H1 (cell line): ENCODE results near the gene CEBPB. TPM values are rescaled to one million over a fixed set of nuclear protein-coding genes. Genes with fewer than 3 reads are reported as not detected.

Experiments
- CTCF ChIA-PET: fragments of 300-600 bp; sonication (Branson Sonifier 250); formaldehyde crosslinking; loops from one replicate; lab custom pipeline; 2021; ENCODE audit not compliant: partially characterized antibody; lab: Charles Lee
- POLR2A ChIA-PET: fragments of 300-600 bp; sonication (Branson Sonifier 250); formaldehyde crosslinking; loops from one replicate; lab custom pipeline; 2021; ENCODE audit warnings: inconsistent platforms; ENCODE audit not compliant: partially characterized antibody; lab: Charles Lee
- DNase-seq, 2 experiments: peaks; one replicate each; pipeline versions ENCODE4 v3.0.0 to v3.0.0-alpha.2; 2010 to 2022; ENCODE audit warnings: low spot score in 2 of 2, low read depth in 1 of 2, mixed read lengths in 1 of 2
- FAIRE-seq: peaks from 2 replicates; lab custom pipeline; 2011; peaks lifted over from hg19 to GRCh38; lab: Jason Lieb, UNC
- H2AFZ ChIP-seq: 2 replicates; pipeline ENCODE4 v1.8.1; 2012; ENCODE audit warnings: low read length, inconsistent platforms
- H2AK5ac ChIP-seq: 2 replicates; pipeline ENCODE4 v1.6.1; 2013; ENCODE audit warnings: low read depth, low read length
- H2BK120ac ChIP-seq: replicated peaks from 2 replicates; pipeline ENCODE3; 2013; ENCODE audit warnings: low read depth, low read length, inconsistent platforms
- H2BK12ac ChIP-seq: 2 replicates; pipeline ENCODE4 v1.6.1; 2013; ENCODE audit warnings: low read depth, low read length
- H2BK15ac ChIP-seq: 2 replicates; pipeline ENCODE4 v1.6.1; 2013; ENCODE audit warnings: low read length
- H2BK20ac ChIP-seq: 2 replicates; pipeline ENCODE4 v1.6.1; 2013; ENCODE audit warnings: low read length
- H2BK5ac ChIP-seq: 2 replicates; pipeline ENCODE4 v1.6.1; 2013; ENCODE audit warnings: low read depth, low read length
- H3K14ac ChIP-seq: 2 replicates; pipeline ENCODE4 v1.6.1; 2013; ENCODE audit warnings: inconsistent platforms; ENCODE audit not compliant: insufficient read length
- H3K18ac ChIP-seq: 2 replicates; pipeline ENCODE4 v1.6.1; 2013; ENCODE audit warnings: low read length; ENCODE audit errors: extremely low read depth
- H3K23ac ChIP-seq: 2 replicates; pipeline ENCODE4 v1.6.1; 2013; ENCODE audit warnings: inconsistent platforms; ENCODE audit not compliant: insufficient read length
- H3K23me2 ChIP-seq: 2 replicates; pipeline ENCODE4 v1.6.1; 2013; ENCODE audit warnings: low read depth, low read length
- H3K27ac ChIP-seq: 2 replicates; pipeline ENCODE4 v1.6.1; 2011; ENCODE audit warnings: low read depth, low read length, inconsistent platforms
- H3K27me3 ChIP-seq, 4 experiments: replicated peaks in 1 of 4; 1 replicate in 1 of 4; 2 replicates in 3 of 4; pipeline versions ENCODE4 v1.6.1 to v1.8.1; 2011 to 2013; ENCODE audit warnings: low read length in 3 of 4, mild to moderate bottlenecking in 3 of 4, inconsistent platforms in 2 of 4, mixed read lengths in 2 of 4, moderate library complexity in 1 of 4; ENCODE audit not compliant: control insufficient read depth in 3 of 4, insufficient read depth in 3 of 4; ENCODE audit errors: extremely low read depth in 1 of 4
- H3K36me3 ChIP-seq, 4 experiments: 2 replicates each; pipeline versions ENCODE4 v1.6.1 to v1.8.1; 2011 to 2013; ENCODE audit warnings: mild to moderate bottlenecking in 4 of 4, low read length in 3 of 4, moderate library complexity in 2 of 4, control low read depth in 1 of 4, inconsistent platforms in 1 of 4; ENCODE audit not compliant: insufficient read depth in 4 of 4, control insufficient read depth in 2 of 4
- H3K4ac ChIP-seq: replicated peaks from 2 replicates; pipeline ENCODE3; 2013; ENCODE audit warnings: low read length, low read depth, mixed read lengths, inconsistent platforms; ENCODE audit not compliant: insufficient read length
- H3K4me1 ChIP-seq, 4 experiments: replicated peaks in 1 of 4; 1 replicate in 1 of 4; 2 replicates in 3 of 4; pipeline versions ENCODE4 v1.6.1 to v1.8.1; 2011 to 2013; ENCODE audit warnings: low read length in 3 of 4, inconsistent platforms in 2 of 4, mixed read lengths in 1 of 4; ENCODE audit not compliant: insufficient read depth in 4 of 4, control insufficient read depth in 3 of 4
- H3K4me2 ChIP-seq, 2 experiments: 2 replicates each; pipeline versions ENCODE4 v1.6.1 to v1.8.1; 2011 to 2013; ENCODE audit warnings: low read depth in 2 of 2, low read length in 2 of 2, control low read depth in 1 of 2, inconsistent platforms in 1 of 2, mild to moderate bottlenecking in 1 of 2; ENCODE audit not compliant: insufficient read depth in 1 of 2
- H3K4me3 ChIP-seq, 4 experiments: fragments of 200-600, 300-600 bp in 1 of 4; sonication (generic), shearing (Covaris generic), sonication (Bioruptor Twin) in 1 of 4; 2 replicates each; pipeline versions ENCODE4 v1.5.1 to v1.8.1; 2011 to 2016; ENCODE audit warnings: low read length in 4 of 4, low read depth in 3 of 4, control low read depth in 2 of 4, inconsistent platforms in 2 of 4, mild to moderate bottlenecking in 2 of 4, mixed read lengths in 1 of 4, moderate library complexity in 1 of 4; ENCODE audit not compliant: insufficient read depth in 2 of 4; ENCODE audit errors: extremely low read depth in 1 of 4
- H3K56ac ChIP-seq: replicated peaks from 2 replicates; pipeline ENCODE3; 2013; ENCODE audit warnings: low read depth, mild to moderate bottlenecking, mixed read lengths, low read length, inconsistent platforms; ENCODE audit not compliant: insufficient read length
- H3K79me1 ChIP-seq: 2 replicates; pipeline ENCODE4 v1.6.1; 2013; ENCODE audit warnings: low read depth, low read length, control low read depth
- H3K79me2 ChIP-seq, 2 experiments: 2 replicates each; pipeline versions ENCODE4 v1.6.1 to v1.8.1; 2012 to 2013; ENCODE audit warnings: low read length in 2 of 2, mild to moderate bottlenecking in 2 of 2, inconsistent platforms in 1 of 2; ENCODE audit not compliant: insufficient read depth in 2 of 2, control insufficient read depth in 1 of 2
- H3K9ac ChIP-seq, 4 experiments: replicated peaks in 1 of 4; 1 replicate in 1 of 4; 2 replicates in 3 of 4; pipeline versions ENCODE4 v1.6.1 to v1.8.1; 2011 to 2013; ENCODE audit warnings: low read depth in 3 of 4, low read length in 3 of 4, control low read depth in 2 of 4, mild to moderate bottlenecking in 2 of 4, moderate library complexity in 2 of 4, inconsistent platforms in 1 of 4; ENCODE audit errors: extremely low read depth in 1 of 4
- H3K9me3 ChIP-seq, 2 experiments: 2 replicates each; pipeline versions ENCODE4 v1.6.1 to v1.8.1; 2012 to 2013; ENCODE audit warnings: mild to moderate bottlenecking in 2 of 2, moderate library complexity in 2 of 2, control low read depth in 1 of 2, inconsistent platforms in 1 of 2, low read depth in 1 of 2, low read length in 1 of 2, mixed read lengths in 1 of 2; ENCODE audit not compliant: insufficient read depth in 2 of 2
- H4K20me1 ChIP-seq, 2 experiments: replicated peaks in 1 of 2; 2 replicates each; pipeline versions ENCODE3 to v1.8.1; 2011 to 2013; ENCODE audit warnings: inconsistent platforms in 2 of 2, low read length in 2 of 2, mild to moderate bottlenecking in 1 of 2; ENCODE audit not compliant: insufficient read depth in 2 of 2, control insufficient read depth in 1 of 2
- H4K5ac ChIP-seq: 2 replicates; pipeline ENCODE4 v1.6.1; 2013; ENCODE audit warnings: low read length, low read depth, mixed read lengths, inconsistent platforms; ENCODE audit not compliant: insufficient read length
- H4K8ac ChIP-seq: 2 replicates; pipeline ENCODE4 v1.8.0; 2013; ENCODE audit warnings: mild to moderate bottlenecking, moderate library complexity, low read length, inconsistent platforms; ENCODE audit not compliant: insufficient read depth; ENCODE audit errors: extremely low read depth
- H4K91ac ChIP-seq: replicated peaks from 2 replicates; pipeline ENCODE3; 2013; ENCODE audit warnings: low read length, mixed read lengths, inconsistent platforms; ENCODE audit not compliant: insufficient read length
- CTBP2 ChIP-seq: IDR thresholded peaks from 2 replicates; pipeline ENCODE4 v1.7.0; 2011; ENCODE audit warnings: borderline replicate concordance, mild to moderate bottlenecking, moderate library complexity, mixed read lengths, low read length; ENCODE audit not compliant: insufficient read depth, insufficient read length
- E2F6 ChIP-seq: IDR thresholded peaks from 2 replicates; pipeline ENCODE4 v1.6.1; 2012; ENCODE audit warnings: inconsistent platforms
- HDAC2 ChIP-seq, 2 experiments: fragments of 300-600 bp in 1 of 2; sonication (generic) in 1 of 2; IDR thresholded peaks; 2 replicates each; pipeline ENCODE4 v1.6.1; 2011 to 2012; ENCODE audit warnings: low read depth in 2 of 2, low read length in 2 of 2, mild to moderate bottlenecking in 2 of 2, moderate library complexity in 2 of 2, borderline replicate concordance in 1 of 2, inconsistent platforms in 1 of 2
- RAD21 ChIP-seq, 2 experiments: IDR thresholded peaks in 1 of 2; conservative IDR thresholded peaks in 1 of 2; 2 replicates each; pipeline ENCODE4 v1.6.1; 2011; ENCODE audit warnings: low read depth in 2 of 2, low read length in 2 of 2, improper control_type of control experiment in 1 of 2, inconsistent platforms in 1 of 2, mild to moderate bottlenecking in 1 of 2, moderate library complexity in 1 of 2
- SP1 ChIP-seq: IDR thresholded peaks from 2 replicates; pipeline ENCODE4 v1.6.1; 2011; ENCODE audit warnings: low read depth, low read length
- WGBS, 2 experiments: shearing (Covaris generic) in 1 of 2; methylation state at CpG; one replicate each; pipeline versions ENCODE4 v1.1.6 to v1.1.7; 2013 to 2015; ENCODE audit warnings: low lambda C conversion rate in 2 of 2, mixed read lengths in 2 of 2, inconsistent platforms in 1 of 2, low coverage in 1 of 2, missing lambda C conversion rate in 1 of 2; ENCODE audit not compliant: insufficient replicate concordance in 2 of 2, insufficient coverage in 1 of 2, insufficient read length in 1 of 2; ENCODE audit errors: extremely low coverage in 1 of 2, missing lambda C conversion rate in 1 of 2; 5-methylcytosine and 5-hydroxymethylcytosine counted together
- polyA plus RNA-seq, 7 experiments: library from polyadenylated mRNA; depleted of rRNA in 3 of 7; stranded (reverse) in 5 of 7; unstranded in 2 of 7; fragments of >200 nt in 5 of 7; fragments of 200-250 nt in 2 of 7; gene quantifications; 1 replicate in 5 of 7; 2 replicates in 1 of 7; 4 replicates in 1 of 7; pipeline versions ENCODE4 v1.2.1 to v1.2.3, GENCODE V29; 2011 to 2013; ENCODE audit warnings: missing spikeins in 2 of 7, mixed read lengths in 2 of 7
- total RNA-seq: library from RNA; stranded (reverse); fragmentation: NEBNext Ultra II Directional; extraction: Animal tissue kit (Norgen Biotek cat#: 25700); gene quantifications from 2 replicates; pipeline ENCODE4 v1.2.1, GENCODE V29; 2021

Gene CEBPB
- total and polyA plus RNA-seq, 2 of the 8 experiments (the other 6 are each of a cell fraction or from before 2014, with no cell fraction given), result 7.1 to 24.1 TPM

GRCh38 chr20:50163570-50164317 lies 26.9 kb upstream of the CEBPB start:
- H3K4me2 ChIP-seq, result no peak overlapping the region
- POLR2A ChIA-PET, result interaction anchor here (2.5 kb wide), 1 partner anchor 42 kb away, joined by 8 read pairs; no protein-coding TSS in a partner anchor

More at GRCh38 chr20:50163570-50164317, 26.9 kb upstream of the CEBPB start:
- DNase-seq (no peak), FAIRE-seq (no peak)
- Histone ChIP-seq H3K9ac (no peak overlapping the region), H3K79me2 (no peaks in the 10 kb centered on the region), H3K23ac (no peak overlapping the region), H3K56ac (no peak overlapping the region), H3K27me3 (no peaks in the 10 kb centered on the region; a peak in 1 of 7 replicates), H3K9me3 (no peaks in the 10 kb centered on the region), H4K8ac (no peak overlapping the region), H3K4me1 (peaks cover 4 to 8% (median 5%) of the 10 kb centered on the region in 4 experiments; a peak in 5 of 7 replicates), H4K5ac (no peak overlapping the region), H2AFZ (no peak overlapping the region), H2AK5ac (no peak overlapping the region), H3K23me2 (0 out of 2 replicates have a peak, but pooled peaks cover 6% of the 10 kb centered on the region), H2BK120ac (no peak overlapping the region), H3K4ac (no peak overlapping the region), H2BK12ac (0 out of 2 replicates have a peak overlapping the region, but pooled peaks have one; percentile 10), H3K14ac (no peak overlapping the region), H3K18ac (no peak overlapping the region), H4K20me1 (no peaks in the 10 kb centered on the region), H2BK5ac (peak overlapping the region; percentile 55), H3K79me1 (no peaks in the 10 kb centered on the region), H3K27ac (no peak overlapping the region), H4K91ac (no peak overlapping the region), H3K36me3 (no peaks in the 10 kb centered on the region), H2BK20ac (0 out of 2 replicates have a peak overlapping the region, but pooled peaks have one; percentile 43), H3K4me3 (no peak overlapping the region), H2BK15ac (no peak overlapping the region)
- CTCF ChIA-PET, result interaction anchor here (1.7 to 2.1 kb wide), 2 partner anchors 11 to 29 kb away, joined by 5 to 6 read pairs; no protein-coding TSS in a partner anchor
- TF ChIP-seq CTBP2 (no peak), E2F6 (no peak), SP1 (no peak), HDAC2 (IDR thresholded peaks at IDR 0.05; ENCODE audit: borderline replicate concordance in 1 of 2, low read depth in 2 of 2, low read length in 2 of 2) (no peak), RAD21 (IDR thresholded peaks at IDR 0.05 in 1 of 2, conservative IDR thresholded peaks at IDR 0.05 in 1 of 2; ENCODE audit: low read depth in 2 of 2, low read length in 2 of 2) (no peak)
- WGBS, 2 experiments, result 79% methylated on average over 9 of the region's 9 CpGs; no CpG with 5 or more reads in 1 of the 2 experiments
